ENCODE results near the gene POLR2E.

DNA sequence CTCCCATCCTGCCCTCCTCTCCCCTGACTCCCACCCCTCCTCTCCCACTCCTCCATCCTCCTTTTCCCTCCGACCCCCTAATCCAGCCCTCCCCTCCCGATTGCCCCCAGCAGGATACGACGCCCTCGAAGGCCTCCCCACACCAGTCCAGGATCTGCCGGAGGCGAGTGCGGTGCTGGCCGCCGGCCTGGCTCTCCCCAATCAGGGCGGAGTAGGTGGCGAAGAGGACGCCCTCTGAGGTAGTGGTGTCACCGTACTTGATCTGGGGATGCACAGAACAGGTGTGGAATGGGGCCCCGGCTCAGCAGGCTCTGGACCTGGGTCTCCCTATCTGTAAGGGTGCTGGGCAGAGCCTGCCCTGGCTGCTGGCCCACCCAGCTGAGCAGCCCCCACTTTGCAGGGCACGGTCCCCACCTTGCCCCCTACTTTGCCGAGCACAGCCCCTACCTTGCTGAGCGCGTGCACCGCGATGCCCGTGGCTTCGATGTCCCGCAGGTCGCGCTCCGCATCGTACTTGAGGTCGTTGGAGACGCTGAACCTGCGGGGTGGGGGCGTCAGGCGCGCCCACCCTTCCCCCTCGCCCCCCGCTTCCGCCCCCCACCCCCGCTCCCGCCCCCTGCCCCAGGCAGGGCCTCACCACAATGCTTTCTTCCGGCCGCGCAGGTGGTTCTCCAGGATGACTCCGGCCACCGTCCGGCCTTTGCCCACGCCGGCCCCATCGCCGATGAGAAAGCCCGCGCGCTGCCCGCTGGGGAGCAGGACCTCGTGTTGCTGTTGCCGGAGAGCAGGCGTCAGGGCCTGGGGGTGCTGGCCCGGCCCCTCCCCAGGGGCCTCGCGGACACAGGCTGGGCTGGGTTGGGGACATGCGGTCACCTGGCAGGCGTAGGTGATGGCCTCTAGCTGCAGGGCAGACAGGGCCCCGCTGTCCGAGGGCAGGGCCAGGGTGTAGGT, 27.1 kb upstream of the POLR2E start:
- TF ChIP-seq POLR2AphosphoS5 (IDR thresholded peaks at IDR 0.05; ENCODE audit: low read depth, low read length) (no peak), TCF7L2 (IDR thresholded peaks at IDR 0.05; ENCODE audit: low read depth, low read length) (no peak), SIN3A (IDR thresholded peaks at IDR 0.05; ENCODE audit: borderline replicate concordance, insufficient read depth, low read depth, low read length) (no peak)
- TF ChIP-seq, protein P1, sequence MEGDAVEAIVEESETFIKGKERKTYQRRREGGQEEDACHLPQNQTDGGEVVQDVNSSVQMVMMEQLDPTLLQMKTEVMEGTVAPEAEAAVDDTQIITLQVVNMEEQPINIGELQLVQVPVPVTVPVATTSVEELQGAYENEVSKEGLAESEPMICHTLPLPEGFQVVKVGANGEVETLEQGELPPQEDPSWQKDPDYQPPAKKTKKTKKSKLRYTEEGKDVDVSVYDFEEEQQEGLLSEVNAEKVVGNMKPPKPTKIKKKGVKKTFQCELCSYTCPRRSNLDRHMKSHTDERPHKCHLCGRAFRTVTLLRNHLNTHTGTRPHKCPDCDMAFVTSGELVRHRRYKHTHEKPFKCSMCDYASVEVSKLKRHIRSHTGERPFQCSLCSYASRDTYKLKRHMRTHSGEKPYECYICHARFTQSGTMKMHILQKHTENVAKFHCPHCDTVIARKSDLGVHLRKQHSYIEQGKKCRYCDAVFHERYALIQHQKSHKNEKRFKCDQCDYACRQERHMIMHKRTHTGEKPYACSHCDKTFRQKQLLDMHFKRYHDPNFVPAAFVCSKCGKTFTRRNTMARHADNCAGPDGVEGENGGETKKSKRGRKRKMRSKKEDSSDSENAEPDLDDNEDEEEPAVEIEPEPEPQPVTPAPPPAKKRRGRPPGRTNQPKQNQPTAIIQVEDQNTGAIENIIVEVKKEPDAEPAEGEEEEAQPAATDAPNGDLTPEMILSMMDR (IDR thresholded peaks at IDR 0.05): no peak

Data from Panc1 (cell line).